ENCODE data around the gene PRM2. TPM values are rescaled to one million over a fixed set of nuclear protein-coding genes. Genes with fewer than 3 reads are reported as not detected.

PRM2 gene
- total RNA-seq, 2 donors from 2014 or later: not detected

DNA sequence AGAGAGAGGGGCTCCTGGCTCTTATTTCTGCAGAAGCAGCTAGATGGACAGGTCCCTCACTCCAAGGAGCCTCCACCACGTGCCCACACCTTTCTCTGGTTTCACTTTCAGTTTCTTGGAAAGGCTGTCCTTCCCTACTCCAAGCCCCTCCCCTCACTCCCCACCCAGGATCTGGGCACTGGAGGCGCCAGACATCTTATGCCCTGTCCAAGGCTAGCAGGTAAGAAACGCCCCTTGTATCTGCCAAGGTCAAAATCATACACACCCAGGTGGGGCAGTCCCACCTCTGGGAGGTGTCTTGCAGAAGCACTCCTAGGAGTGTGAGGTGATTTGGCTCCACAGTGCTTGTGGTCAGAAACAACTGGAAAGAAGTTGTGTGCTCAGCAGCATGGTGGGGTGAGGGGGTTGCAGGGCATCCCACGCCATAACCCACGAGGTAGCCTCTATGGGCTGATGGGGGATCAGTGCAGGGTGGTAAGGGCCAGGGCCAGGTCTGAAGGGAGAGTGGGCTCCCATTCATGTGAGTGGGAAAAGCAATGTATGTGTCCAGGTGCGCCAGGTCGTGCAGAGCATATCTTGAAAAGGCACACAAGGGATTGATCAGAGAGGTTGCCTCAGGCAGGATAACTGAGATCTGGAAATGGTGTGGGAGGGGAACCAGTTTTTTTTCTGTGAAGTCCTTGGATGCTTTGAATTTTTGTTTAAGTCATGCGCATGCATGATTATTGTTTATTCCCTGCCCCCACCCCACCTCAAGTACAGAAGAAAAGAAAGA, 36.6 kb upstream of the PRM2 start:
- H3K36me3 Mint-ChIP-seq (ENCODE audit: low read depth): no peaks in the 10 kb centered on the region
- ATAC-seq (replicated peaks): no peak
- H3K27me3 Mint-ChIP-seq: no peaks in the 10 kb centered on the region
- H3K4me3 Mint-ChIP-seq: no peak overlapping the region
- peak overlapping the region; percentile 82 for H3K27ac Mint-ChIP-seq
- no peaks in the 10 kb centered on the region for H3K9me3 Mint-ChIP-seq
- H3K4me1 Mint-ChIP-seq: peaks cover 7% of the 10 kb centered on the region

GRCh38 chr16:11310997-11311561, 34.8 kb upstream of the PRM2 start:
- Mint-ChIP-seq H3K4me3 (peak overlapping the region; percentile 29), H3K27me3 (no peaks in the 10 kb centered on the region), H3K27ac (peak overlapping the region; percentile 56), H3K36me3 (ENCODE audit: low read depth) (no peaks in the 10 kb centered on the region), H3K9me3 (no peaks in the 10 kb centered on the region), H3K4me1 (peaks cover 14% of the 10 kb centered on the region)
- peak; percentile 20 for ATAC-seq (replicated peaks)

DNA sequence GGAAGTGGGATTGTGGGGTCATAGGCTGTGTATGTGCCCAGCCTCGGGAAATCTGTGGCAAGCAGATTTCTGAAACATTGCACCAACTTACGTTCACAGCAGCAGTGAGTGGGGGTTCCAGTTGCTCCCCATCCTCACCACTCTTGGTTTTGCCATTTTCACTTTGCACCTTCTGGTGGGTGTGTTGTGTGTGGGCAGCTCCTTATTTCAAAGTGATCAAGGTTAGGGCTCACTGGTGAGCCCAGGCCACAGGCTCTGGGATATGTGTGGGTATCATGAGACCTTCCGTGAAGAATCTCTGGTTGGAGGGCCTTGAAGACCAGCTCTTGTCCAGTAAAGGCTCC, 34.3 kb upstream of the PRM2 start:
- H3K4me3 Mint-ChIP-seq: peak overlapping the region; percentile 29
- peaks cover 14% of the 10 kb centered on the region for H3K4me1 Mint-ChIP-seq
- H3K36me3 Mint-ChIP-seq (ENCODE audit: low read depth): no peaks in the 10 kb centered on the region
- no peak for ATAC-seq (replicated peaks)
- no peaks in the 10 kb centered on the region for H3K27me3 Mint-ChIP-seq
- no peaks in the 10 kb centered on the region for H3K9me3 Mint-ChIP-seq
- H3K27ac Mint-ChIP-seq: peak overlapping the region; percentile 56

DNA sequence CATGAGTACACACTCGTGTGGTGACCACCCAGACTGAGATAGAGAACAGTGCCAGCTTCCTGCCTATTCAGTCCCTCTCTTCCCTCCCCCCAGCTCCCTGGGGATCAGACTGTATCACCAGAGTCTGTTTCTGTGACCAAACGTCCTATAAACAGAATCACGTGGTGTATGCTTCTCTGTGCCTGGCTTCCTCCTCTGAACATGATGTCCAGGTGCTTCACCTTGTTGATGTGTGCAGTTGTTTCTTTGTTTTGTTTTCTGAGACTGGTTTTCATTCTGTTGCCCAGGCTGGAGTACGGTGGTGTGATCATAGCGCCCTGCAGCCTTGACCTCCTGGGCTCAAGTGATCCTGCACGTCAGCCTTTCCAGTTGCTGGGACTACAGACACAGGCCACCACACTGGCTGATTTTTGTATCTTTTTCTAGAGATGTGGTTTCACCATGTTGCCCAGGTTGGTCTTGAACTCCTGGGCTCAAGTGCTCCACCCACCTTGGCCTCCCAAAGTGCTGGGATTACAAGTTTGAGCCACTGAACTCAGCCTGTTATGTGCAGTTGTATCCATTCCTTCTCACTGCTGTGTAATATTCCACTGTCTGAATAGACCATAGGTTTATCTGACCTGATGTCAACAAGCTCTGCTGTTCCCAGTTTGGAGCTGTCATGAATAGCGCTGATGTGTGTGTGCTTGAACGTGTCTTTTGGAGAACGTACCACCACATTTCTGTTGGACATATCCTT, 33.8 kb upstream of the PRM2 start:
- H3K9me3 Mint-ChIP-seq: no peaks in the 10 kb centered on the region
- H3K4me3 Mint-ChIP-seq: no peak overlapping the region
- no peaks in the 10 kb centered on the region for H3K36me3 Mint-ChIP-seq (ENCODE audit: low read depth)

DNA sequence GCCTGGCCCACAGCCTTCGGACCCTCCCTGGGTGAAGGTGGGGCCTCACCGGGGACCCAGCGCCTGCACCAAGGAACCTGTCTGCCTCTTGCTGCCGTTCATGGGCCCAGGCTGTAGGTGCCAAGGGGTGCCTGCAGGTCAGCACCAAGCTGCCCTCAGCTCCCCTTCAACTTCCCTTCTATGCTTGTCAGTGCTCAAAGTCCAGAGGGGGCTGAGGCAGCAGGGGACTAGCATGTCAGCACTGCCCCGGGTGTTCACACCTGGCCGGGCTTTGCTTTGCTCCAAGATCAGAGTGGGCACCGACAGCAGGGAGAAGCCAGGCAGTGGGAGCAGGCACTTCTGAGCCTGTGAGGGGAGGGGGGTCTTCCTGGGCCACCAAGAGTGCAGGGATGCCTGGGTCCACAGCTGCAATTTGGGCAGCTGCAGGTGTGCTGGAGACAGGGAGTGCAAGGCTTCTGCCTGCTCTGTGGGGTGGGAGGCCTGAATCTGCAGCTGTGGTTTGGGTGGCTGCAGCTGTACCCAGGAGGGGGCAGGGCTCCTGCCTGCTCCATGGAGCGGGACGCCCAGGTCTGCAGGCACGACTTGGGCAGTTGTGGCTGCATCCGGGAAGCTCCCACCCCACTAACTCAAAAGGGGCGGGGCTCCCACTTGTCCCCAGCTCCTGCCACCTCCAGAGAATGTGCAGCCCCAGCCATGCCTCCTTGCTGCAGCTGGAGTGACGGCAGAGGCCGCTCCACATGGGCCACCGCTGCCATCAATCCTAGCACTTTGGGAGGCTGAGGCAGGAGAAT, 32.4 kb upstream of the PRM2 start:
- no peak overlapping the region for H3K4me3 Mint-ChIP-seq
- no peaks in the 10 kb centered on the region for H3K36me3 Mint-ChIP-seq (ENCODE audit: low read depth)
- no peak overlapping the region for H3K27ac Mint-ChIP-seq
- peaks cover 14% of the 10 kb centered on the region for H3K4me1 Mint-ChIP-seq
- ATAC-seq (replicated peaks): no peak
- H3K9me3 Mint-ChIP-seq: no peaks in the 10 kb centered on the region
- no peaks in the 10 kb centered on the region for H3K27me3 Mint-ChIP-seq

More for the DNA sequence above, 33.8 kb upstream of the PRM2 start:
- no peaks in the 10 kb centered on the region for H3K27me3 Mint-ChIP-seq
- peak overlapping the region; percentile 56 for H3K27ac Mint-ChIP-seq
- H3K4me1 Mint-ChIP-seq: peaks cover 14% of the 10 kb centered on the region
- ATAC-seq (replicated peaks): no peak

DNA sequence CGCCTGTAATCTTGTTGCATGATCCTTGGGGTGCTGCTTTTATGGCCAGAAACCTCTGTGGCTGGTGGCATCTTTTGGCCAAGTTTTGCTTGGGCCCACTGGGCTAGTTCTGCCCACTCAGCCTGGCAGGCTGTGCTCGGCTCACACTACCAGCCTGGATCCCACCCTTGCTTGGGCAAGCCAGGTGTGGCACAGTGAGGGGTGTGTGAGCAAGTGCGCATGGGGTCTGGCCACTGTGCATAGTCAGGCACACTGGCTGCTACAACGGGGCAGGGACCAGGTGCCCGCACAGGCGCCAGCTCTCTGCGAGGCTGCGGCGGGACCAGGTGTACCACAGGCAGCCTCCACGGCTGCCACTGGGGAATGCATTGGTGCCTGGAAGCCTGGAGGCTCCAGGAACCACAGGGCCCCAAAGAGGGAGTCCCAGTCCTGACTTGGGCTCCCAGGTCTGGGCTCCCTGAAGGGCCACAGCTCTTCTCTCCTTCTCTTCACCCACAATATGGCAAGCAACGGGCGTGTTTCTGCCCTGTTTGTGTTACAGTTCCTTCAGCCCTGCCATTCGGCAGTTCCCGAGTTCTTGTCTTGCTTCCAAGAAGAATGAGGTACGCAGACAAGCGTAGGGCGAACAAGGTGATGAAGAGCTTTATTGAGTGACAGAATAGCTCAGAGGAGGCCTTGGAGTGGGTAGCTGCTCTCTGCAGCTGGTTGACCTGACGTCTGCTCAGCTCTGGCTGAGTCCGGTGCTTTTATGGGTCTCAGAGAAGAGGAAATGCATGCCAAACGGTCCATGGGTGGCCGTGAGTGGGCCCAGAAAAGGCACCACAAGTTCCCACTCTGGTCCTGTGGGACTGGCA, 31.6 kb upstream of the PRM2 start:
- Mint-ChIP-seq H3K27ac (no peak overlapping the region), H3K4me3 (no peak overlapping the region), H3K4me1 (peaks cover 10% of the 10 kb centered on the region), H3K36me3 (ENCODE audit: low read depth) (no peaks in the 10 kb centered on the region), H3K27me3 (no peaks in the 10 kb centered on the region), H3K9me3 (no peaks in the 10 kb centered on the region)
- no peak for ATAC-seq (replicated peaks)

DNA sequence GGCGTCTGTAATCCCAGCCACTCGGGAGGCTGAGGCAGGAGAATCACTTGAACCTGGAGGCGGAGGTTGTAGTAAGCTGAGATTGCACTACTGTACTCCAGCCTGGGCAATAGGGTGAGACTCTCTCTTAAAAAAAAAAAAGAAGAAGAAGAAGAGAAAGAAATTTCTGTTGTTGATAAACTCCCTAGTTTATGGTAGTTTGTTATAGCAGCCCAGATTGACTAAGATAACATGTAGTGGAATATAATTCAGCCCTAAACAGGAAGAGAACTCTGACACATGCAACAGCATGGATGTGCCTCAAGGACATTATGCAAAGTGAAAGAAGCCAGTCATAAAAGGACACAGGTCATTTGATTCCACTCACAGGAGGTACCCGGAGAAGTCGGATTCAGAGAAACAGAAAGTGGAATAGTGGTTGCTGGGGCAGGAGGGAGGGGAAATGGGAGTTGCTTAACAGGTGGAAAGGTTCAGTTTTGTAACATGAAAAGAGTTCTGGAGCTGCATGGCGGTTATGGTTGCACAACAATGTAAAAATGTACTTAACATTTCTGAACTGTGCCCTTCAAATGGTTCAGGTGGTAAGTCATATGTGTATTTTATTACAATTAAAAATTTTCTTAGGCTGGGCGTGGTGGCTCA, 30.8 kb upstream of the PRM2 start:
- H3K27me3 Mint-ChIP-seq: no peaks in the 10 kb centered on the region
- peak overlapping the region; percentile 58 for H3K27ac Mint-ChIP-seq
- H3K36me3 Mint-ChIP-seq (ENCODE audit: low read depth): no peaks in the 10 kb centered on the region
- ATAC-seq (replicated peaks): peak; percentile 77
- H3K4me3 Mint-ChIP-seq: no peak overlapping the region
- H3K9me3 Mint-ChIP-seq: no peaks in the 10 kb centered on the region
- peaks cover 6% of the 10 kb centered on the region for H3K4me1 Mint-ChIP-seq

DNA sequence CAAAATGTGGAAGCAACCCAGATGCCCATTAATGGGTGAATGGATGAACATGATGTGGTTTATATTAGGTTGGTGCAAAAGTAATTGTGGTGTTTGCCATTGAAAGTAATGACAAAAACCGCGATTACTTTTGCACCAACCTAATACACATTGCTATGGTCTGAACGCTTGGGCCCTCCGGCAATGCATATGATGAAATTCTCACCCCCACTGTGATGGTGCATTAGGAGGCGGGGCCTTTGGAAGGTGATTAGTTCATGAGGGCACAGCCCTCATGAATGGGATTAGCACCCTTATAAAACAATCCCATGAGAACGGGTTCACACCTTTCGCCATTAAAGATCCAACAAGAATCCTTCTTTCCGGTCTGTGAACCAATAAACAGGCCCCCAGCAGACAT, 30.1 kb upstream of the PRM2 start:
- H3K4me1 Mint-ChIP-seq: peaks cover 6% of the 10 kb centered on the region
- H3K9me3 Mint-ChIP-seq: no peaks in the 10 kb centered on the region
- no peaks in the 10 kb centered on the region for H3K36me3 Mint-ChIP-seq (ENCODE audit: low read depth)
- no peak overlapping the region for H3K4me3 Mint-ChIP-seq
- H3K27ac Mint-ChIP-seq: no peak overlapping the region
- no peak for ATAC-seq (replicated peaks)
- no peaks in the 10 kb centered on the region for H3K27me3 Mint-ChIP-seq

- no peaks in the 10 kb centered on the region for H3K9me3 Mint-ChIP-seq
These were observed 27.3 kb upstream of the PRM2 start for GRCh38 chr16:11303405-11304138.

DNA sequence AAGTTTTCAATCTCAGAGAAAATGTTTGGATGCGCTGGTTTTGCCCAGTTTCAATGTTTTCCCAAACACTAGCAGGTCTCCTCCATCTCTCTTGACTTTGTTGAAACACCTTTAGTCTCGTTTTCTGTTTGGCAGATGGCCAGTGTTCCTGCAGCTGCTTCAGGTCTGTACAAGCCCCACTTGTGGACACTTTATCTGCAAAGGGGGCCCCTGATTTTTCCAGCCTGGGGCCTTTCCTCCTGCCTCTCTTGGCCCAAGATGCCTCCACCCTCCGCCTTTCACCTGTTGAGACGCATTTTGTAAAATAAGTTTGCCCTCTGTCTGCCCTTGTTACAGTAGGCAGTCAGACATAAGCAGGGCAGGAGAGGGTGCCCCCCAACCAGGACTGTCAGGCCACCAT, 26.7 kb upstream of the PRM2 start:
- Mint-ChIP-seq H3K4me1 (peaks cover 6% of the 10 kb centered on the region), H3K4me3 (no peak overlapping the region), H3K36me3 (ENCODE audit: low read depth) (no peaks in the 10 kb centered on the region), H3K9me3 (no peaks in the 10 kb centered on the region), H3K27ac (no peak overlapping the region), H3K27me3 (no peaks in the 10 kb centered on the region)
- no peak for ATAC-seq (replicated peaks)

More at GRCh38 chr16:11303405-11304138, 27.3 kb upstream of the PRM2 start:
- Mint-ChIP-seq H3K4me1 (peaks cover 6% of the 10 kb centered on the region), H3K4me3 (no peak overlapping the region), H3K27me3 (no peaks in the 10 kb centered on the region), H3K27ac (no peak overlapping the region), H3K36me3 (ENCODE audit: low read depth) (no peaks in the 10 kb centered on the region)
- no peak for ATAC-seq (replicated peaks)

DNA sequence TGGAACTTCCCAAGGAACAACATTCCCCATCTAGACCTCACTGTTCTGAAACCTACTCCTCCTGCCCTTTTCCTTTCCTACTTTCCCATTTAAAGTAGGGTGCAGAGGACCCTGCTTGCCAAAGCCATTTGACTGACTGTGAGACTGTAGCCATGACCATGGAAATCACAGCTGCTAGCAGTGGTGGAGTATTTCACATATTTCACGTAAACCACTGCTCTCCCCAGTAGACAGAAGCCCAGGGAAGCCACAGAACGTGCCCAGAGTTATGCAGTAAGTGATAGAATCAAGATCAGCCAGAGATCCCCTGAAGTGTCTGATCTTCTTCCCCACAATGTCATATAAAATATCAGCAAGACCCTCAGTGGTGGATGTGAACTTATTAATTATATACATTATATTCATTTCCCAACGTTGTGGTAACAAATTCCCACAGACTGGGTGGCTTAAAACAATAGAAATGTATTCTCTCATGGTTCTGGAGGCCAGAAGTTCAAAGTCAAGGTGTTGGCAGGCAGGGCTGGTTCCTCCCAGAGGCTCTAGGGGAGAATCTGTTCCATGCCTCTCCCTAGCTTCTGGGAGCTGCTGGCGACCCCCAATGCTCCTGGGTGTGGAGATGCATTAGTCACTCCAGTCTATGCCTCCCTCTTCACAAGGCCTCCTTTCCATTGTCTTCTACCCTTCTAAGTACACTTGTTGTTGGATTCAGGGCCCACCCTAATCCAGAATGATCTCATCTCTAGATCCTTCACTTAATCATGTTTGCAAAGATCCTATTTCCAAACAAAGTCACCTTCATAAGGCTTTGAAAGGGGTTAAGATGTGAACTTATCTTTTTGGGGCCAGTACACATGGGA, 25.6 kb upstream of the PRM2 start:
- Mint-ChIP-seq H3K4me3 (no peak overlapping the region), H3K4me1 (peaks cover 10% of the 10 kb centered on the region)

GRCh38 chr16:11300560-11300892, 24.2 kb upstream of the PRM2 start:
- Mint-ChIP-seq H3K9me3 (no peaks in the 10 kb centered on the region), H3K4me1 (peaks cover 10% of the 10 kb centered on the region), H3K27me3 (no peaks in the 10 kb centered on the region)

More for the DNA sequence above, 25.6 kb upstream of the PRM2 start:
- Mint-ChIP-seq H3K36me3 (ENCODE audit: low read depth) (no peaks in the 10 kb centered on the region), H3K9me3 (no peaks in the 10 kb centered on the region), H3K27ac (no peak overlapping the region), H3K27me3 (no peaks in the 10 kb centered on the region)
- ATAC-seq (replicated peaks): no peak

More at GRCh38 chr16:11300560-11300892, 24.2 kb upstream of the PRM2 start:
- no peak for ATAC-seq (replicated peaks)
- Mint-ChIP-seq H3K4me3 (no peak overlapping the region), H3K36me3 (ENCODE audit: low read depth) (no peaks in the 10 kb centered on the region), H3K27ac (no peak overlapping the region)
